Duodenal mucosa (tissue), 2 donors: Measurements from ENCODE around the gene SUB1.

Experiments
- H3K27ac ChIP-seq: one replicate; pipeline ENCODE4 v1.7.0; 2013; ENCODE audit warnings: low read depth, low read length
- H3K27me3 ChIP-seq, 2 donors: one replicate each; pipeline ENCODE4 v1.7.0; 2013; ENCODE audit warnings: low read length in 2 of 2, control low read depth in 1 of 2; ENCODE audit not compliant: insufficient read depth in 2 of 2, control insufficient read depth in 1 of 2
- H3K36me3 ChIP-seq, 2 donors: one replicate each; pipeline ENCODE4 v1.7.0; 2013; ENCODE audit warnings: low read length in 2 of 2, control low read depth in 1 of 2; ENCODE audit not compliant: insufficient read depth in 2 of 2, control insufficient read depth in 1 of 2
- H3K4me1 ChIP-seq, 2 donors: one replicate each; pipeline ENCODE4 v1.7.0; 2013; ENCODE audit warnings: low read length in 2 of 2, control low read depth in 1 of 2; ENCODE audit not compliant: insufficient read depth in 2 of 2, control insufficient read depth in 1 of 2
- H3K4me3 ChIP-seq, 2 donors: one replicate each; pipeline ENCODE4 v1.7.0; 2013; ENCODE audit warnings: low read length in 2 of 2, low read depth in 1 of 2
- H3K9ac ChIP-seq, 2 donors: one replicate each; pipeline ENCODE4 v1.7.0; 2013; ENCODE audit warnings: low read length in 2 of 2, low read depth in 1 of 2
- H3K9me3 ChIP-seq, 2 donors: one replicate each; pipeline ENCODE4 v1.7.0; 2013; ENCODE audit warnings: low read length in 2 of 2, control low read depth in 1 of 2; ENCODE audit not compliant: control insufficient read depth in 1 of 2

Gene SUB1

GRCh38 chr5:32639943-32640342 lies 54.6 kb downstream of the SUB1 start:
- Histone ChIP-seq H3K27ac (no peak overlapping the region), H3K4me3 (no peak overlapping the region), H3K9ac (no peak overlapping the region), H3K36me3 (no peaks in the 10 kb centered on the region), H3K4me1 (no peaks in the 10 kb centered on the region), H3K27me3 (no peaks in the 10 kb centered on the region), H3K9me3 (no peaks in the 10 kb centered on the region)

DNA sequence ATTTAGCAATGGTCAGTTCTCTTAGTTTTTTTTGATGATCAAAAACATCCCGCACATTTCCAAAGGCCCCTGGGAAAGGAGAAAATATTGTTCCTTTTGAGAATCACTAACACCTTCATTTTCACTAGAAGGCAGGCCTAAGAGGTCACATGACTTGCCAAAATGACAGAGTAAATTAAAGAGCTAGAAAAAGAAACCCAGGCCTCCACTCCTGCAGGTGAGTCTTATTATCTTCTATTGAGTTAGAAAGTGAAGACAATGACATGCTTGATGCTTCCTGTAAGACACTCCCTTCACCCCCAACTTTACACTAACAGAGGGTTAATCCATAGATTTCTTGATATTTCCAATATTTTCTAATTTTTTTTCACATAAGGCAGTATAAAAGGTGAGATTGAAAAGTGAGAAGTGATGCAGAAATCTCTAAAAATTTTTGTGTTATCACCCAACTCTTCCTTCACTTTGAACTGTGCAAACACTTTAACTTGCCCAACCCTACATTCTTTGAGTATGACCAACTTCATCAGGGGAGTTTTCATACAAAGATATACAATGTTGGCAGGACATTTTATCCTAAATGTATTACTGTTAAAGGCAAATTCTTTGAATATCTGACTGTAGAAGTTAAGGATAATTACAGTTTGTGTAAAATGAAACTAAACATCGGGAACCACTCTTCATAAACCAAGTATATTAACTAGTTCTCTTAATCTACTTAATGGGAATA lies 57.1 kb downstream of the SUB1 start:
- Histone ChIP-seq H3K27me3 (no peaks in the 10 kb centered on the region), H3K9ac (no peak overlapping the region), H3K4me1 (no peaks in the 10 kb centered on the region), H3K27ac (no peak overlapping the region), H3K4me3 (no peak overlapping the region), H3K36me3 (no peaks in the 10 kb centered on the region), H3K9me3 (no peaks in the 10 kb centered on the region)

- Histone ChIP-seq H3K27me3 (no peaks in the 10 kb centered on the region), H3K4me1 (no peaks in the 10 kb centered on the region), H3K36me3 (no peaks in the 10 kb centered on the region), H3K27ac (no peak overlapping the region), H3K4me3 (no peak overlapping the region), H3K9me3 (no peaks in the 10 kb centered on the region), H3K9ac (no peak overlapping the region)
Observed at GRCh38 chr5:32645246-32645645, 59.9 kb downstream of the SUB1 start.

DNA sequence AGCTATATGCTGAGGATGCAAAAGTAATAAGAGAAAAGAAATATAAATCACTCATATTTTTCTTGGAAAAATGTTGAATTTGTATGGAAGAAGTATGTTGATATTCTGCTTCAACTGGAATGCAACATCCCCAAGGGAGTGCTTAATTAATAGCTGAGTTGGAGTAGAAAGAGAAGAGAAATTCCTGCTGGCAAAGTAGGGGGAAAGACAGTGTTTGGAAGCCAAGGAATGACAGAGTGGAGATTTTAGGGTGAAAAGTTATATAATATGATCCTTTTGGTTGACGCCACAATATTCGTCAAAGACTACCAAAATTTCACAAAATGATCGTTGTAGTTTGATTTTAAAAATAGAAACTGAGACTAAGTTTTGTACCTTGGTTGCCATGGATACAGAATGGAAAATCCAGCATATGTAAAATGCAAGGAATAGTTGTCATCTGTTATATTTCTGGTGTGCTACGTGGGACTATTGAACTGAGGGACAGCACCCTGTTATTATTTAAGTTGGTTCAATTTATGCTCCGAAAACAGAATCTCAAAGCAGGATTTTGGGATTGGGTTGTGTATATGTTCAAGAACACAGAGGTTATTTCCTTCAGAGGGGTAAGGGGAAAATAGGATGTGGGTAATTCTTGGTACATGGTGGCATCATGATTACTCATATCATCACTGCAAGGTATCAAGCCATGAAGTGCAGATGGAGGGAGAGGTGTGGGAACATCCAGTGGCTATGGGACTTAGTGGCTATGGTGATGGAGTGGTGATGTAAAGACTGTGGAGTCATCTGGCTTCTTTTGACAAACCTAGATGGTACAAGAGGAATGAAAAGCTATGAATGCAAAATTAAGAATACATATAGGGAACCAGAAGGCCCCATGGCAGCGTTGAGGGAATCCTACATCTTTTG lies 61.0 kb downstream of the SUB1 start:
- no peaks in the 10 kb centered on the region for H3K27me3 ChIP-seq
- no peak overlapping the region for H3K27ac ChIP-seq
- no peaks in the 10 kb centered on the region for H3K36me3 ChIP-seq
- H3K9me3 ChIP-seq, result no peaks in the 10 kb centered on the region
- H3K9ac ChIP-seq, result no peak overlapping the region
- no peaks in the 10 kb centered on the region for H3K4me1 ChIP-seq
- no peak overlapping the region for H3K4me3 ChIP-seq

- H3K36me3 ChIP-seq, result no peaks in the 10 kb centered on the region
- H3K9ac ChIP-seq, result no peak overlapping the region
- no peaks in the 10 kb centered on the region for H3K9me3 ChIP-seq
- H3K27ac ChIP-seq, result no peak overlapping the region
- no peak overlapping the region for H3K4me3 ChIP-seq
- no peaks in the 10 kb centered on the region for H3K4me1 ChIP-seq
- no peaks in the 10 kb centered on the region for H3K27me3 ChIP-seq
Observed at GRCh38 chr5:32651088-32651487, 65.7 kb downstream of the SUB1 start.

GRCh38 chr5:32651638-32652037 lies 66.3 kb downstream of the SUB1 start:
- H3K9me3 ChIP-seq, result no peaks in the 10 kb centered on the region
- H3K27me3 ChIP-seq, result no peaks in the 10 kb centered on the region
- H3K4me1 ChIP-seq, result no peaks in the 10 kb centered on the region
- H3K36me3 ChIP-seq, result no peaks in the 10 kb centered on the region
- H3K27ac ChIP-seq, result no peak overlapping the region
- no peak overlapping the region for H3K9ac ChIP-seq
- no peak overlapping the region for H3K4me3 ChIP-seq
